Kidney epithelial cell (primary cell): ENCODE data around the gene EFCAB7. TPM values are rescaled to one million over a fixed set of nuclear protein-coding genes. Genes with fewer than 3 reads are reported as not detected.

Experiments
- DNase-seq: peaks from one replicate; pipeline ENCODE4 v3.0.0-alpha.2; 2010; ENCODE audit warnings: low read depth
- H3K27me3 ChIP-seq: 2 replicates; pipeline ENCODE4 v1.6.0; 2011; ENCODE audit warnings: low read length; ENCODE audit not compliant: control insufficient read depth, insufficient read depth
- H3K36me3 ChIP-seq: 2 replicates; pipeline ENCODE4 v1.5.1; 2011; ENCODE audit warnings: low read length; ENCODE audit not compliant: control insufficient read depth, insufficient read depth
- H3K4me3 ChIP-seq: 2 replicates; pipeline ENCODE4 v1.5.1; 2011; ENCODE audit warnings: low read depth, mild to moderate bottlenecking, control low read depth, low read length
- CTCF ChIP-seq: IDR thresholded peaks from 2 replicates; pipeline ENCODE4 v1.5.1; 2011; ENCODE audit warnings: mild to moderate bottlenecking, moderate library complexity, low read length, control low read depth, inconsistent platforms; ENCODE audit not compliant: insufficient read depth, poor library complexity, severe bottlenecking
- total RNA-seq: library from RNA; depleted of rRNA; stranded (reverse); fragments of >200 nt; gene quantifications from 2 replicates; pipeline ENCODE4 v1.2.3, GENCODE V29; 2015

Gene EFCAB7
- total RNA-seq, 1 donor from 2014 or later = 3.8 TPM

DNA sequence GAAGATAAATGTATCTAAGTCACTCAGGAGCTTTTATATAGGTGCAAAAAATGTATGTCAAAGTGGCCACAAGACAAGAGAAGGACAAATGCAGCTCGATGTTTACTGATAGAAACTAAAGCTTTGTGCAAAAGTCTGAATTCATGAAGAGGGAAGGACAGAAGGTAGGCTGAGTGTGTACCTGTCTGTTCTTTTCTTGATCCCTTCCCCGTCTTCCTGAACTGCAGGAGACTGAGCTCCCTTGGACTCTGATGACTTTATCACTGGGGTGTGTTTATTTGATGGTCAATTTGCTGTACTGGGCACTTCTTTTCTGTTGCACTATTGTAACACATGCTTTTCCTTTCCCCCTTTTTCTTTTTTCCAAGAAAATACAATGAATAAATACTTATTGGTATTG is 25.7 kb upstream of the EFCAB7 start:
- no peak for DNase-seq
- TF ChIP-seq CTCF = no peak

GRCh38 chr1:63498106-63498505 is 25.2 kb upstream of the EFCAB7 start:
- Histone ChIP-seq H3K36me3 (no peaks in the 10 kb centered on the region), H3K27me3 (no peaks in the 10 kb centered on the region), H3K4me3 (no peak overlapping the region)
- no peak for DNase-seq
- TF ChIP-seq CTCF = no peak

More for the DNA sequence above, 25.7 kb upstream of the EFCAB7 start:
- H3K27me3 ChIP-seq = no peaks in the 10 kb centered on the region
- no peak overlapping the region for H3K4me3 ChIP-seq
- no peaks in the 10 kb centered on the region for H3K36me3 ChIP-seq

GRCh38 chr1:63501256-63501655 is 22.1 kb upstream of the EFCAB7 start:
- H3K27me3 ChIP-seq = no peaks in the 10 kb centered on the region
- TF ChIP-seq CTCF = no peak
- H3K36me3 ChIP-seq = no peaks in the 10 kb centered on the region
- DNase-seq = no peak
- H3K4me3 ChIP-seq = no peak overlapping the region

DNA sequence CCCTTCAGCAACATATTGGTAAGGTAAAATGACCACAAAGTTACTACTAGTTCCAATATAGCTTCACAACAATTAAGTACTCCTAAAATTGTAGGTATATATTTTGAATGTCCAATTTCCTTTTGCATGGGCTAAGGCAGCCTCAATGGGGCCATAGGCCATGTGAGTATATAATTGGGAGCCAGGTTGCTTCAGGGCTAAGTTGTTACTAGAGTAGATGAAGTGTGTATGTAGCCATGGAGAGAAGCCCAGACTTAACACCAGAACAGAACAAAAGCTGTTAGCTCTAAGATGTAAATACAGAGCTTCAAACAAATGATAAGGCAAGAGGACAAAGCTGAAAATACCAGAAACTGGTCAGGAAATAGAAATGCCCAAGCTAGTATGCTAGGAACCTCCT is 16.5 kb upstream of the EFCAB7 start:
- Histone ChIP-seq H3K27me3 (no peaks in the 10 kb centered on the region), H3K4me3 (no peak overlapping the region), H3K36me3 (no peaks in the 10 kb centered on the region)
- DNase-seq = no peak
- no peak for TF ChIP-seq CTCF

GRCh38 chr1:63509718-63510117 is 13.6 kb upstream of the EFCAB7 start:
- Histone ChIP-seq H3K27me3 (no peaks in the 10 kb centered on the region), H3K4me3 (no peak overlapping the region), H3K36me3 (no peaks in the 10 kb centered on the region)
- no peak for DNase-seq
- no peak for TF ChIP-seq CTCF

DNA sequence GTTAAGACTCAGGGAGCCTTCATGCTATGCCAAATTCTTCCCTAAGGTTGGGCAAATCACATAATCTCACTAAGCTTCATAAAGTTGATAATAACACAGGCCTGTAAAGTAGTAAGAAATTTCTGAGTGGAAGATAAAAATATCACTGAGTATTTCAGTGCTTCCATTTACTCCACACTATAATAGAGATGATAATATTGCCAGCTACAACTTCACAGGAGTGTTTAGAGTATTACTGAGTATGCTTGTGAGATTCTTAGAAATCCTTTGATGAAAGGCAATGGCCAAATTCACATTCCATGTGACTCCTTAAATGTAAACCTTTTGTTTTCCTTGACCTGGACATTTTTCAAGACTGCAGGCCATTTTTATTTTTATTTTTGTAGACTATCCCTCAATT is 10.7 kb upstream of the EFCAB7 start:
- no peaks in the 10 kb centered on the region for H3K27me3 ChIP-seq
- no peak for DNase-seq
- no peak overlapping the region for H3K4me3 ChIP-seq
- no peak for TF ChIP-seq CTCF
- no peaks in the 10 kb centered on the region for H3K36me3 ChIP-seq
